Cardiac septum (tissue), 1 donor: ENCODE results near the gene LSS. TPM values are rescaled to one million over a fixed set of nuclear protein-coding genes. Genes with fewer than 3 reads are reported as not detected.
A peak's percentile ranks its signal among the peaks of the same experiment; 100 is the strongest.
"Not testable (repeated sequence)": the region's sequence is repeated elsewhere in the genome, so short reads cannot be mapped to it uniquely, and the experiment has no call there.

ENCODE experiments used
- DNase-seq: peaks from one replicate; pipeline ENCODE4 v3.0.0-alpha.2; 2020; ENCODE audit warnings: low spot score
- intact Hi-C: fragments of 100-400 bp; cut with DNase I; formaldehyde crosslinking; loops from one replicate; pipeline ENCODE4 v1.14.0; 2022
- total RNA-seq: library from RNA; stranded (reverse); fragmentation: NEBNext Ultra II Directional; extraction: Animal tissue kit (Norgen Biotek cat#: 25700); gene quantifications from one replicate; pipeline ENCODE4 v1.2.1, GENCODE V29; 2021
- donor health status: DM: no; HTN: no; CAD: no.

LSS gene
- total RNA-seq, 1 donor from 2014 or later = 34.9 TPM

- intact Hi-C loops = no loop called here
- DNase-seq = peak; percentile 51
Observed at GRCh38 chr21:46180778-46181391, 47.7 kb downstream of the LSS start.

- DNase-seq = peak; percentile 58
- intact Hi-C loops = no loop called here
Observed at GRCh38 chr21:46180079-46180722, 48.4 kb downstream of the LSS start.

DNA sequence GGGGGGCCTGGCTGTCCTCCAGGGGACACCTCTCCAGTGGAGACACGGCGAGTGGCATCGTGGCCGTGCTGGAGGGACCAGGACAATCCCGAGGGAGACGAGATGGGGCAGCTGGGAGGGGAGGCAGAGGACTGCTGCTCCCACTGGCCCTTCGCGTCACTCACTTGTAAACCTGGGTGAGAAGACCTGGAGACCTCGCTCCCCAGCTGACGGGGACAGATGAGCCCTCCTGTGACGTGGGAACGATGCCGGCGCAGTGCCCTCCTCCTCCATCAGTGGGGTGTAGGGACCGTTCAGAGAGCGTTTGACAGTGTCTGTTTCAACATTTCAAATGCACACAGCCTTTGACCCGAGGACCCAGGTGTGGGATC, 48.9 kb downstream of the LSS start:
- peak; percentile 61 for DNase-seq
- intact Hi-C loops = no loop called here

- intact Hi-C loops = no loop called here
- DNase-seq = no peak
Observed at GRCh38 chr21:46178961-46179360, 49.6 kb downstream of the LSS start.

GRCh38 chr21:46176443-46177129, 52.0 kb downstream of the LSS start:
- DNase-seq, intact Hi-C loops: not testable (repeated sequence)

DNA sequence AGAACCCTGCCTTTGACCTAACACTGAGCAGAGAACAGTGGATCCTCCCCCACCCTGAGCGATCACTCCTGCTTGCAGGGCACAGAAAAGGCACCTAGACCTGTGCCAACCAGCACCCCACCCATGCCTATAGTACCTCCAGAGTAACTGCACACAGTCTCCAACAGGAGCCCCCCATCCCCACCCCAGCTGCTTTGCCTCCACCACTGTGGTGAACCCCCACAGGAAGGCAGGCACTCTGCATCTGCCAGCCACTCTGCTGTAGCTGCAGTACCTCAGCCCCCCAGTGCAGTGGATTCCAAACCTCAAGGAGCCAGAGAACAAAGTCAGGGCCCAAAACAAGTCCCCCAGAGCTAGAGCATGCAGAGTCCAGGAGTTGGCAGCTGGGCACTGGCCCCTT, 55.0 kb downstream of the LSS start:
- peak; percentile 39 for DNase-seq
- intact Hi-C loops = no loop called here

GRCh38 chr21:46172863-46173528, 55.6 kb downstream of the LSS start:
- peak; percentile 38 for DNase-seq
- intact Hi-C loops = no loop called here

DNA sequence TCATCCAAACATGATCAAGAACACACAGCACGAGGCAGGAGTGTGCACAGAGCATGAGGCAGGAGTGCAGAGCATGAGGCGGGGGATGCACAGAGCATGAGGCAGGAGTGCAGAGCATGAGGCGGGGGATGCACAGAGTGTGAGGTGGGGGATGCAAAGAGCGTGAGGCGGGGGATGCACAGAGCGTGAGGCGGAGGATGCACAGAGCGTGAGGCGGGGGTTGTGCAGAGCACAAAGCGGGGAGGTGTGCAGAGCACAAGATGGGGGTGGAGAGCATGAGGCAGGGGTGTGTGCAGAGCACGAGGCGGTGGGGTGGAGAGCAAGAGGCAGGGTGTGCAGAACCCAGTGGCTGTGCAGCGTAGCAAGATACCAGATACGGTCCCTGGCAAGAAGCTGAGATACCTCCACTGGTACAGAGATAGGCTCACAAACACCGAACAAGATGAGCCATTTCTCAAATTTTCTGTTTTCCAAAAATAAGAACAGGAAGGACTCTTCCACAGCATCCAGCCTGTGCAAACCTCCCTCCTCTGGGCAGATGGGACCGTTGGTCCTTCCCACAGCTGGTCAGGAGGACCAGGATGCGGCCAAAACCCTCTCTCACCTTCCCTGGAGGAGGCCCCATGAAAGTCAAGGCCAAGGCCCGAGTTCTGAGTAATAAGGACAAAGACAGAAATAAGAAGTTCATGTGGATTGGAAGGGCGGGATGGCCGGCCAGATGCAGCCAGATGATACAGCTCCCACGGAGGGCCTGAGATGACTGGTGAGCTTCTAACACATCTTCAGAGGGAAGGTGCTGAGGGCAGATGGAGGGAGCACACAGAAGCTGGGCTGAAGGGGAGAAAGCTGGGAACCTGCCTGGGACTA, 56.3 kb downstream of the LSS start:
- DNase-seq = peak; percentile 43
- intact Hi-C loops = no loop called here

DNA sequence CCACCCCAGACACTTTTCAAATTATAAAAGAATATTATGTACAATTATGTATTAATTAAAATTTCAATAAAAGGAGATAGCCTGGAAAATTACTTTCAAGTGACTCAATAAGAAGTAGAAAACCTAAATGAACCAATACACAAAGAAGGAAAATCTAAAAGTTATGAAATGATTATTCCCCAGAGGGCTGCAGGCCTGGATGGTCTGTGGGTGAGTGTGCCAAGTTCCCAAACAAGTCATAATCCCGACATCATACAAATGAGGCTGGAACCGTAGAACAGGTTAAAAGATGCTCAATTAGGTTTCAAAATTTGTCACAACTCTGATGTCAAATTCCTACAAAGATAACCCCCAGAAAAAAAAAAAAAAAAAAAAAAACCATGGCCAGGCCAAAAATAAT, 57.0 kb downstream of the LSS start:
- intact Hi-C loops = no loop called here
- peak; percentile 2 for DNase-seq

DNA sequence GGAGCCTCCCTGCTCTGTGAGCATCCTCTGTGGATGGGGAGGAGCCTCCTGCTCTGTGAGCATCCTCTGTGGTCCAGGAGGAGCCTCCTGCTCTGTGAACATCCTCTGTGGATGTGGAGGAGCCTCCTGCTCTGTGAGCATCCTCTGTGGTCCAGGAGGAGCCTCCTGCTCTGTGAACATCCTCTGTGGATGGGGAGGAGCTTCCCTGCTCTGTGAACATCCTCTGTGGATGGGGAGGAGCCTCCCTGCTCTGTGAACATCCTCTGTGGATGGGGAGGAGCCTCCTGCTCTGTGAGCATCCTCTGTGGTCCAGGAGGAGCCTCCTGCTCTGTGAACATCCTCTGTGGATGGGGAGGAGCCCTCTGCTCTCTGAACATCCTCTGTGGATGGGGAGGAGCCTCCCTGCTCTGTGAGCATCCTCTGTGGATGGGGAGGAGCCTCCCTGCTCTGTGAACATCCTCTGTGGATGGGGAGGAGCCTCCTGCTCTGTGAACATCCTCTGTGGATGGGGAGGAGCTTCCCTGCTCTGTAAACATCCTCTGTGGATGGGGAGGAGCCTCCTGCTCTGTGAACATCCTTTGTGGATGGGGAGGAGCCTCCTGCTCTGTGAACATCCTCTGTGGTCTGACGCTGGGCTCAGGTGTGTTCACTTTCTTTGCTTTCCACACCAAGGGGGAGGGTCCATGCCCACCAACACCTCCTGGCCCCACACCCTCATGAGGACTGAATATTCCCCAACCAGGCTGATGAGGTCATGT, 58.0 kb downstream of the LSS start:
- peak; percentile 26 for DNase-seq
- intact Hi-C loops = not testable (repeated sequence)

GRCh38 chr21:46168659-46169386, 59.8 kb downstream of the LSS start:
- DNase-seq = peak; percentile 17
- intact Hi-C loops = no loop called here

- peak; percentile 76 for DNase-seq
- intact Hi-C loops = no loop called here
Observed at GRCh38 chr21:46168238-46168637, 60.3 kb downstream of the LSS start.

DNA sequence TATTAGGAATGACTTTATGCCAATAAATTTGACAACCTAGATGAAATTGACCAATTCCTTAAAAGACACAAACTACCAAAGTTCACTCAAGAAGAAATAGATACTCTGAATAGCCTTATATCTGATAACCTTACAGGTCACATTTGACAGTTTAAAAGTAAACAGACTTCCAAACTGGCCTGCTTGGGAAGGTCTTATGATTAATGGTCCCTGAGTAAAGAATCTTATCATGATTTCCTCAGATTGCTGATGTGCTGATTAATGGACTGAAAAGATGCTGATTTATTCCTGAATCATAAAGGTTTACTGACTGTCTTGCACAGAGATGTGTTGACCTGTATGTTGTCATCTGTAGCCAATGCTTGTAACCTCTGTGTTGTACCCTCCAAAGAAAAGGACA, 63.5 kb downstream of the LSS start:
- intact Hi-C loops = no loop called here
- DNase-seq = no peak

- intact Hi-C loops = no loop called here
- DNase-seq = no peak
Observed at GRCh38 chr21:46163380-46163779, 65.2 kb downstream of the LSS start.

- intact Hi-C loops = no loop called here
- peak; percentile 62 for DNase-seq
Observed at GRCh38 chr21:46161633-46162592, 66.7 kb downstream of the LSS start.

DNA sequence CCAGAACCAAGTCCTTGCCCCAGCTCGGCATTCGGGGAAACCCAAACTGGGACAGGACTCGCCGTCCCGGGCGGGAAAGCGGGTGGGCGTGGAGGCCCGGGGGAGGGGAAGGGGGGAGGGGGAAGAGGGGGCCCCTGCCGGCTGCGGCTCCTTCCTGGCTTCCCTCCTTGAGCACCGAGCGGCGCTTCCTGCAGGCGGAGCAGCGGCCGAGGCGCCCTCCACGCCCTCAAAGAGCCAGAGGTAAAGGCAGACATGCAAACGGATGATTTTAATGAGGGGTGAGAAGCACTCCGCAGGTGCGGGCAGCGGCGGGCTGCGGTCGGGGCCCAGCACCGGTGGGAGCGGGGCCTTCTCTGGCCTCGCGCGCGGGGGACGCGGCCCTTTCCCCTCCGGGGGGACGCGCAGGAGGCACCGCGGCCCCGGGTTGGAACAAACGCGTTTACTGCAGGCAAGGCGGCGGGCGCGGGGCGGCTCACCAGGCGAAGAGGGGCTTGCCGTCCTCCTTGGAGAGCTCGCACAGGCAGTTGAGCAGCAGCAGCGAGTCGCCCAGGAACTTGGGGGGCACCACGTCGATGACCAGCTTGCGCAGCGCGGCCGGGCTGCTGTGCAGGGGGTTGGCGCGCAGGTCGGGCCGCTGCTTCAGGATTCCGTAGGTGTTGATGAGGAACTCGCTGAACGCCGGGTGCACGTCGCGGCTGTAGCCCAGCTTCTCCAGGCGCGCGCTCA, 67.5 kb downstream of the LSS start:
- intact Hi-C loops = no loop called here
- DNase-seq = peak; percentile 49

GRCh38 chr21:46160657-46160906, 68.0 kb downstream of the LSS start:
- peak; percentile 10 for DNase-seq
- intact Hi-C loops = no loop called here
